ENCODE data around the gene POLR2H.

GRCh38 chr3:184382326-184383032 is 21.0 kb downstream of the POLR2H start:
- TF ChIP-seq, protein P1, sequence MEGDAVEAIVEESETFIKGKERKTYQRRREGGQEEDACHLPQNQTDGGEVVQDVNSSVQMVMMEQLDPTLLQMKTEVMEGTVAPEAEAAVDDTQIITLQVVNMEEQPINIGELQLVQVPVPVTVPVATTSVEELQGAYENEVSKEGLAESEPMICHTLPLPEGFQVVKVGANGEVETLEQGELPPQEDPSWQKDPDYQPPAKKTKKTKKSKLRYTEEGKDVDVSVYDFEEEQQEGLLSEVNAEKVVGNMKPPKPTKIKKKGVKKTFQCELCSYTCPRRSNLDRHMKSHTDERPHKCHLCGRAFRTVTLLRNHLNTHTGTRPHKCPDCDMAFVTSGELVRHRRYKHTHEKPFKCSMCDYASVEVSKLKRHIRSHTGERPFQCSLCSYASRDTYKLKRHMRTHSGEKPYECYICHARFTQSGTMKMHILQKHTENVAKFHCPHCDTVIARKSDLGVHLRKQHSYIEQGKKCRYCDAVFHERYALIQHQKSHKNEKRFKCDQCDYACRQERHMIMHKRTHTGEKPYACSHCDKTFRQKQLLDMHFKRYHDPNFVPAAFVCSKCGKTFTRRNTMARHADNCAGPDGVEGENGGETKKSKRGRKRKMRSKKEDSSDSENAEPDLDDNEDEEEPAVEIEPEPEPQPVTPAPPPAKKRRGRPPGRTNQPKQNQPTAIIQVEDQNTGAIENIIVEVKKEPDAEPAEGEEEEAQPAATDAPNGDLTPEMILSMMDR (conservative IDR thresholded peaks at IDR 0.05 in 1 of 2, IDR thresholded peaks at IDR 0.05 in 1 of 2; ENCODE audit: extremely low read depth in 1 of 2, insufficient read depth in 1 of 2, low read depth in 1 of 2, low read length in 2 of 2): no peak
- TF ChIP-seq EZH2 (IDR thresholded peaks at IDR 0.05; ENCODE audit: borderline replicate concordance, low read length): no peak
